Liver (tissue), 3 donors: ENCODE measurements around the gene SLC6A12.

ENCODE experiments used
- HNF4A ChIP-seq, 2 donors: conservative IDR thresholded peaks; 2 replicates each; pipeline ENCODE4 v1.6.1; 2016; ENCODE audit warnings: antibody characterized with exemption in 2 of 2, mild to moderate bottlenecking in 2 of 2
- HNF4G ChIP-seq: IDR thresholded peaks from 2 replicates; pipeline ENCODE4 v1.6.1; 2016; ENCODE audit warnings: antibody characterized with exemption
- JUND ChIP-seq, 2 donors: IDR thresholded peaks; 2 replicates each; pipeline ENCODE4 v1.6.1; 2016; ENCODE audit warnings: antibody characterized with exemption in 2 of 2
- MAX ChIP-seq: IDR thresholded peaks from 2 replicates; pipeline ENCODE4 v1.6.1; 2016; ENCODE audit warnings: antibody characterized with exemption
- NR2F2 ChIP-seq: IDR thresholded peaks from 2 replicates; pipeline ENCODE4 v1.6.1; 2016; ENCODE audit warnings: antibody characterized with exemption
- RAD21 ChIP-seq, 2 donors: IDR thresholded peaks; 2 replicates each; pipeline ENCODE4 v1.6.1; 2016; ENCODE audit warnings: antibody characterized with exemption in 2 of 2, mild to moderate bottlenecking in 2 of 2
- RXRA ChIP-seq, 2 donors: IDR thresholded peaks; 2 replicates each; pipeline ENCODE4 v1.6.1; 2017 to 2018; ENCODE audit warnings: antibody characterized with exemption in 2 of 2, mild to moderate bottlenecking in 1 of 2
- SP1 ChIP-seq: IDR thresholded peaks from 2 replicates; pipeline ENCODE4 v1.6.1; 2018; ENCODE audit warnings: antibody characterized with exemption, mild to moderate bottlenecking
- TAF1 ChIP-seq: conservative IDR thresholded peaks from 2 replicates; pipeline ENCODE4 v1.6.1; 2016; ENCODE audit warnings: antibody characterized with exemption, mild to moderate bottlenecking
- YY1 ChIP-seq: IDR thresholded peaks from 2 replicates; pipeline ENCODE4 v1.6.1; 2016; ENCODE audit warnings: antibody characterized with exemption, mild to moderate bottlenecking
- TF ChIP-seq, protein P1 (sequence below): fragments of 150-350 bp; IDR thresholded peaks from 2 replicates; pipeline ENCODE4 v1.5.1; 2017; ENCODE audit warnings: improper control_type of control experiment, low read depth, low read length; ENCODE audit not compliant: missing input control
- TF ChIP-seq, protein P2 (sequence below): IDR thresholded peaks from 2 replicates; pipeline ENCODE4 v1.6.1; 2016; ENCODE audit warnings: antibody characterized with exemption, mild to moderate bottlenecking
- TF ChIP-seq, protein P3 (sequence below): IDR thresholded peaks from 2 replicates; pipeline ENCODE4 v1.6.1; 2016; ENCODE audit warnings: antibody characterized with exemption
- donor health status: healthy.
- donor health status: healthy.

DNA sequence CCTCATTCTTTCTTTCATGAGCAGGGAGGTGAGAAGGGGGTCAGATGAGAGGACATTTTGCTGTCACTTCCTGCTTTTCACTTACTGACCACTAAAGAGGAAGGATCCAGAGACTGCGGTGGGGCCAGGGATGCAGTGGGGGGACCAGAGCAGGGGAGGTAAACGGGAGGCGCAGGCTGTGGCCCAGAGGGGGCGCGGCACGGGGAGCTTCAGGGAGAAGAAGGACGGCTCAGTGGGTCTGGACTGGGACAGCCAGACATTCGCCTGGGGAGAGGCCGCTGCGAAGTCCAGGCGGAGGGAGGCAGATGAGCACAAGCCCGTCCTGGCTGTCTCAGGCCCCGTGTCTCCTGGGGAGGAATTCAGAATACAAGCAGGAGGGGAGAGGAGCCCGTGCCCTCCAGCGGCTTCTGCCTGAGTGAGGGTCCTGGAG is 41.2 kb downstream of the SLC6A12 start:
- TF ChIP-seq, protein P1, sequence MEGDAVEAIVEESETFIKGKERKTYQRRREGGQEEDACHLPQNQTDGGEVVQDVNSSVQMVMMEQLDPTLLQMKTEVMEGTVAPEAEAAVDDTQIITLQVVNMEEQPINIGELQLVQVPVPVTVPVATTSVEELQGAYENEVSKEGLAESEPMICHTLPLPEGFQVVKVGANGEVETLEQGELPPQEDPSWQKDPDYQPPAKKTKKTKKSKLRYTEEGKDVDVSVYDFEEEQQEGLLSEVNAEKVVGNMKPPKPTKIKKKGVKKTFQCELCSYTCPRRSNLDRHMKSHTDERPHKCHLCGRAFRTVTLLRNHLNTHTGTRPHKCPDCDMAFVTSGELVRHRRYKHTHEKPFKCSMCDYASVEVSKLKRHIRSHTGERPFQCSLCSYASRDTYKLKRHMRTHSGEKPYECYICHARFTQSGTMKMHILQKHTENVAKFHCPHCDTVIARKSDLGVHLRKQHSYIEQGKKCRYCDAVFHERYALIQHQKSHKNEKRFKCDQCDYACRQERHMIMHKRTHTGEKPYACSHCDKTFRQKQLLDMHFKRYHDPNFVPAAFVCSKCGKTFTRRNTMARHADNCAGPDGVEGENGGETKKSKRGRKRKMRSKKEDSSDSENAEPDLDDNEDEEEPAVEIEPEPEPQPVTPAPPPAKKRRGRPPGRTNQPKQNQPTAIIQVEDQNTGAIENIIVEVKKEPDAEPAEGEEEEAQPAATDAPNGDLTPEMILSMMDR: no peak
- TF ChIP-seq YY1 (no peak), HNF4A (conservative IDR thresholded peaks at IDR 0.05) (no peak), MAX (no peak), RXRA (IDR thresholded peaks at IDR 0.05) (no peak), TAF1 (no peak), RAD21 (IDR thresholded peaks at IDR 0.05) (no peak), JUND (IDR thresholded peaks at IDR 0.05) (no peak), SP1 (no peak), HNF4G (no peak), NR2F2 (no peak)
- TF ChIP-seq, protein P2, sequence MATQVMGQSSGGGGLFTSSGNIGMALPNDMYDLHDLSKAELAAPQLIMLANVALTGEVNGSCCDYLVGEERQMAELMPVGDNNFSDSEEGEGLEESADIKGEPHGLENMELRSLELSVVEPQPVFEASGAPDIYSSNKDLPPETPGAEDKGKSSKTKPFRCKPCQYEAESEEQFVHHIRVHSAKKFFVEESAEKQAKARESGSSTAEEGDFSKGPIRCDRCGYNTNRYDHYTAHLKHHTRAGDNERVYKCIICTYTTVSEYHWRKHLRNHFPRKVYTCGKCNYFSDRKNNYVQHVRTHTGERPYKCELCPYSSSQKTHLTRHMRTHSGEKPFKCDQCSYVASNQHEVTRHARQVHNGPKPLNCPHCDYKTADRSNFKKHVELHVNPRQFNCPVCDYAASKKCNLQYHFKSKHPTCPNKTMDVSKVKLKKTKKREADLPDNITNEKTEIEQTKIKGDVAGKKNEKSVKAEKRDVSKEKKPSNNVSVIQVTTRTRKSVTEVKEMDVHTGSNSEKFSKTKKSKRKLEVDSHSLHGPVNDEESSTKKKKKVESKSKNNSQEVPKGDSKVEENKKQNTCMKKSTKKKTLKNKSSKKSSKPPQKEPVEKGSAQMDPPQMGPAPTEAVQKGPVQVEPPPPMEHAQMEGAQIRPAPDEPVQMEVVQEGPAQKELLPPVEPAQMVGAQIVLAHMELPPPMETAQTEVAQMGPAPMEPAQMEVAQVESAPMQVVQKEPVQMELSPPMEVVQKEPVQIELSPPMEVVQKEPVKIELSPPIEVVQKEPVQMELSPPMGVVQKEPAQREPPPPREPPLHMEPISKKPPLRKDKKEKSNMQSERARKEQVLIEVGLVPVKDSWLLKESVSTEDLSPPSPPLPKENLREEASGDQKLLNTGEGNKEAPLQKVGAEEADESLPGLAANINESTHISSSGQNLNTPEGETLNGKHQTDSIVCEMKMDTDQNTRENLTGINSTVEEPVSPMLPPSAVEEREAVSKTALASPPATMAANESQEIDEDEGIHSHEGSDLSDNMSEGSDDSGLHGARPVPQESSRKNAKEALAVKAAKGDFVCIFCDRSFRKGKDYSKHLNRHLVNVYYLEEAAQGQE: no peak
- TF ChIP-seq, protein P3, sequence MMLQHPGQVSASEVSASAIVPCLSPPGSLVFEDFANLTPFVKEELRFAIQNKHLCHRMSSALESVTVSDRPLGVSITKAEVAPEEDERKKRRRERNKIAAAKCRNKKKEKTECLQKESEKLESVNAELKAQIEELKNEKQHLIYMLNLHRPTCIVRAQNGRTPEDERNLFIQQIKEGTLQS: no peak
